ENCODE results near the gene ZNF474.

ZNF474 gene

DNA sequence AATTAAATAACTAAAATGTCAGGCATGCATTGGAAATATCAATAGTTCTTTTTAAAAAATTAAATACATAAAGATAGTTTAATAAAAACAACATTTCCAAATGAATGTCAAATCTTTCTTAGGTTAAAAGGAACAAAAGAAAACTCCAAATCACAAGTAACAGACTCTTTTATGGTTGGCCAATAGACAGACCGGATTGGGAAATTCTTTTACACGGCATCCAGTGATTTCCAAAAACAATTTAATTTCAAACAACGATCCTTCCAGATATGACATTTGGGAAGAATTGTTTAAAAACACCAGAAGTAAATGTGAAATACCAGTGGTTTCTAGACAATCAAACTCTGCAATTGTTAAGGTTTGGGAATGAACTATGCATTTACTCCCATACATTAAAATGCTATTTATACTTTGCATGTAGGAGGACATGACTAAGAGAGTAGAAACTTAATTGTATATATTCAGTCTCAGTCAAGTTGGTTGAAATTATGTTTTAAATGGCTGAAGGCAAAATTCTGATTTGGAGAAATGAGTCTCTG lies 32.8 kb downstream of the ZNF474 start:
- Histone ChIP-seq H3K36me3 (ENCODE audit: insufficient read depth, low read depth, low read length) (no peaks in the 10 kb centered on the region), H3K9ac (ENCODE audit: low read depth, low read length) (no peak overlapping the region), H3K27me3 (ENCODE audit: insufficient read depth, low read length) (no peaks in the 10 kb centered on the region), H3K4me1 (ENCODE audit: insufficient read depth, low read length) (peaks cover 12% of the 10 kb centered on the region; the same call in 1 of the 2 replicates), H3K4me3 (ENCODE audit: low read length) (no peak overlapping the region), H3K9me3 (ENCODE audit: insufficient read depth, low read depth, low read length) (no peaks in the 10 kb centered on the region), H3K27ac (ENCODE audit: low read length) (no peak overlapping the region)

DNA sequence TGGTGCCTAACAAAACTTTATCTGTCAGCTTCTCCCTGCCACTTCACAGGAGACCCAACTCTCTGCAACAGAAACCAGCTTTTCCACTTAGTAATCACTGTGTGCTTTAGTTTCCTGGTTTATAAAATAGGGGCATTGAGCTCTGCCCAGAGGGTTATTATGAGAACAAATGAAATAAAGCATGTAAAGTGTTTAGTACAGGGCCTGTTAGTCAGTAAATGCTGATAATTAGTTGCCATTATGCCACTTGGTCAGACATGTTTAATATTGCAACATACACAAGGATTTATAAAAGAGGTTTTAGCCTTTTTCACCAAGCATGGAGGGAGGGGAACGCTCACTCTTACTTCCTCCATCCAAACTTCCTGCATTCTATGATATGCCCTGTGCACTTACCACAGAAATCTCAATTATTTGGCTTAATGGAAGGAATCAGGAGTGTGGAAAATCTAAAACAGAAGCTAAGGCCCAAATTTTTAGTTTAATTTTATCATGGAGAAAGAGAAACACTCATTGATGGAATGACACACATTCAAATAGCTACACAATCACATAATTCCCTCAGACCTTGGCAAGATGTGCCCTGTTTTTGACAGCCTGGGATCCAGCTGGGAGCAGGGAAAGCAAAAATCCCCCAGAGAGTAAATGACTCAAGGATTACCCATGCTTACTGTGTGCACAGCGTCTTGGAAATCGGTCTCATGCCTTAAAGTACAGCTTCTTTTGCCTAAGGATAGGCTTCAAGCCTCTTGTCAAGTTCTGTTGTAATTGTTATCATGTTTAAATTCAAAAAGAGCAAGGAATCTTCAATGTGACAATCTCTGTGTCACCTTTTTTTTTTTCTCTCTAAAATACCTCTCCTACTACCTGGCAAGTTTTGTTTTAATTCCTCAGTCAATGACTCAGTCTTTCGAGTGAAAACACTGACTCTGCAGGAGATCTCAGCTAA lies 34.0 kb downstream of the ZNF474 start:
- Histone ChIP-seq H3K9ac (ENCODE audit: low read depth, low read length) (no peak overlapping the region), H3K36me3 (ENCODE audit: insufficient read depth, low read depth, low read length) (no peaks in the 10 kb centered on the region), H3K27me3 (ENCODE audit: insufficient read depth, low read length) (no peaks in the 10 kb centered on the region), H3K9me3 (ENCODE audit: insufficient read depth, low read depth, low read length) (no peaks in the 10 kb centered on the region), H3K27ac (ENCODE audit: low read length) (no peak overlapping the region), H3K4me3 (ENCODE audit: low read length) (no peak overlapping the region), H3K4me1 (ENCODE audit: insufficient read depth, low read length) (peaks cover 12% of the 10 kb centered on the region; the same call in 1 of the 2 replicates)

DNA sequence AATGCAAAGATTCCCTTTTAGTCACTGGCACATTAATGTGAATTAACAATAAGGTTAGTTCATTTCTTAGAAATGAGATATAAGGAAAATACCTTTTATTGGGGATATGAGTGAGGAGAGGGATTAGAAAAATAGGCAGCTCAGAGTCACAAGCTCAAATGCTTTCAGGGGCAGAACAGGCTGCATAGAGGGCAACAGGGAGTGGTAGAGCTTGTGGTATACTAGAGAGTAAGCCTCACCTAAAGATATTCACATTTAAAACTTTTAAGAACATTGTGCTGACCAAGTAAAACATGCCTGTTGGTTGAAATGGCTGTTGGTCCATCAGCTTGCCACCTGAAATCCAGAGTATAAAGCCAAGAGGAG lies 34.7 kb downstream of the ZNF474 start:
- Histone ChIP-seq H3K9ac (ENCODE audit: low read depth, low read length) (no peak overlapping the region), H3K4me1 (ENCODE audit: insufficient read depth, low read length) (peaks cover 12% of the 10 kb centered on the region; the same call in 1 of the 2 replicates), H3K27me3 (ENCODE audit: insufficient read depth, low read length) (no peaks in the 10 kb centered on the region), H3K4me3 (ENCODE audit: low read length) (no peak overlapping the region), H3K9me3 (ENCODE audit: insufficient read depth, low read depth, low read length) (no peaks in the 10 kb centered on the region), H3K27ac (ENCODE audit: low read length) (no peak overlapping the region), H3K36me3 (ENCODE audit: insufficient read depth, low read depth, low read length) (no peaks in the 10 kb centered on the region)

DNA sequence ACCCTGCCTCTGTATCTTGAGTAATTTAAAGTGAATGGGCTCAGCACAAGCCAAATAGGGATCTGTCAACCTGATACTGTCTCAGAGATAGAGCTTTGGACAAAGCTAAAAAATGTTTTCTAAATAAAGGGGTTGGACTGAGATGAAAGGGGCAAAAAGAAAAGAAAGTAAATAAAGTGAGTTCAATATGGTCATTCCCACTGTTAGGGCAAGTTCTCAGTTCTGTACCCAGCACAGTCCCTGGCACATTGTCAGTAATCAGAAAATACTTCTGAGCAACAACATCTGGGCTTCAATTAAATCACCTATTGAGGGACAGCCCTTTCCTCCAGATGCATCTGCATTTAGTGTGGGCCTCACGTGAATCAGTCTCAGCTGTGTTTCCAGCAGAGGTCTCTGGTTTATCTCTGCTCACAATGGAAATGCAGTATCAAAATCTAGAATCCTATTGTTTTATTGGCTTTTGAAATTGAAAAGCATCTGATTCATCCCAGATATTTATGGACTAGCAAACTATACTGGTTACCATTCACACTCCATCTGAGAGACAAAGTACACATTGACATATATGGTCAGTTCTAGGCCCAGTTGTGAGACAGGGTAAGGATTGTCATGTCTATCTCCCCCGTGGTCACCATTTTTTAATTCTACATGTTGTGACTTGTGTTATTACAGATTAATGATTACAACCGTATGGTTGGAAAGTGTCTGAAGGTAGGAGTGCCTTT lies 35.6 kb downstream of the ZNF474 start:
- Histone ChIP-seq H3K36me3 (ENCODE audit: insufficient read depth, low read depth, low read length) (no peaks in the 10 kb centered on the region), H3K4me1 (ENCODE audit: insufficient read depth, low read length) (peaks cover 12% of the 10 kb centered on the region; the same call in 1 of the 2 replicates), H3K27ac (ENCODE audit: low read length) (no peak overlapping the region), H3K4me3 (ENCODE audit: low read length) (no peak overlapping the region), H3K9me3 (ENCODE audit: insufficient read depth, low read depth, low read length) (no peaks in the 10 kb centered on the region), H3K27me3 (ENCODE audit: insufficient read depth, low read length) (no peaks in the 10 kb centered on the region), H3K9ac (ENCODE audit: low read depth, low read length) (no peak overlapping the region)

DNA sequence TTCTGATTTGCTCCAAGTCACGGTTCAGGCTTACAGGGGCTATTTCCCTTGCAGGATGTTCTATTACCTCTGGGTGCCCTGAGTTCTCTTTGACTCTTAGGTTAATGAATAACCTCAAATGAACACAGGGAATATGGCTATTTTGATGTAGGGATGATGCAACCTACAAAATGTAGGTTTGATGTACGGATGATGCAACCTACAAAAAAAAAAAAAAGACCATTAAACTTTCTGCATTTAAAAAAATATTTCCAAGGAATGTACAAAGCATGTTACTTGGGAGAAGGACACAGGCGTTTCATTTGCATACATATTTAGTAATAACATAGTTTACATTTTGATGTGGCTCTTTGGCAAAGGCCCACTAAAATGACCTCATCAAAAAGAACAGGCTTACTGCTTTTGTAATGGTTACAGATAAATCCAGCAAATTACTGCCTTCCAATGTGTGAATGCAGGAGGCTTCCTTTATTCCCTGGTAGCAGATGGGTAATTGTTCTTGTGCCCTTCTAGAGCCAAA lies 36.3 kb downstream of the ZNF474 start:
- Histone ChIP-seq H3K27ac (ENCODE audit: low read length) (no peak overlapping the region), H3K9me3 (ENCODE audit: insufficient read depth, low read depth, low read length) (no peaks in the 10 kb centered on the region), H3K4me1 (ENCODE audit: insufficient read depth, low read length) (peaks cover 16% of the 10 kb centered on the region), H3K9ac (ENCODE audit: low read depth, low read length) (no peak overlapping the region), H3K27me3 (ENCODE audit: insufficient read depth, low read length) (no peaks in the 10 kb centered on the region), H3K4me3 (ENCODE audit: low read length) (no peak overlapping the region), H3K36me3 (ENCODE audit: insufficient read depth, low read depth, low read length) (no peaks in the 10 kb centered on the region)

DNA sequence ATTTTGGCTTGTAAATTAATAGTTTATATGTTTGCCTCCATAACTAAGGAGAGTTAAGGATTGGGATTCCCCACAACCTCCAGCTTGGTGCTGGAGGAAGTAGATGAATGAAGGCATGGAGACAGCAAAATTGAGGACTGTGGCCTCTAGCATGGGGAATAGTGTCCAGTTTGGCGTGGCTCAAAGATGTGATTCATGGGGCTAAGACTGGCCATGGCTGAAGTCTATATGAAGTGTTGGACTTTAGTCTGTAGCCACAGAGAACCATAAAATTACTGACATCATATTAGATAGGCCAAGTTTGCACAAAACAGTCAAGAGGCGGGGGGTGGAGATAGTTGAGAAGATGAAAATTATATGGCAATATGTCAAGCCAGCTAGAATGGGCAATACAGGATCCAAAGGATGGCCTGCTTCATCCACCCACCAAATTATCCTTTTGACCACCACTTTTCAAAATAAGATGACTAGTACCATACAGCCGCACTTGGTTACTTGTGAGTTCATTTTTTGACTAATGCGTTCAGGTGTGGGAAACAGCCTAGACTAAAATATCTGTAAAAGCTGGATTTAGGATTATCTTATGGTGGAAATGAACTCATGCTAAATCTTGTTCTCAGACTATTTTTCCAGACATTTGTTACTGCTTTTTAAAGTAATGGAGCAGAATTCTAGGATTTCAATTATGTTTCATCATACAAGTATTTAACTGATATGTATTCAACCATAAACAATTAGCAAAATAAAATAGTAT lies 40.2 kb downstream of the ZNF474 start:
- Histone ChIP-seq H3K9me3 (ENCODE audit: insufficient read depth, low read depth, low read length) (no peaks in the 10 kb centered on the region), H3K27me3 (ENCODE audit: insufficient read depth, low read length) (no peaks in the 10 kb centered on the region), H3K9ac (ENCODE audit: low read depth, low read length) (no peak overlapping the region), H3K4me3 (ENCODE audit: low read length) (no peak overlapping the region), H3K36me3 (ENCODE audit: insufficient read depth, low read depth, low read length) (no peaks in the 10 kb centered on the region), H3K27ac (ENCODE audit: low read length) (no peak overlapping the region), H3K4me1 (ENCODE audit: insufficient read depth, low read length) (peaks cover 5% of the 10 kb centered on the region)

DNA sequence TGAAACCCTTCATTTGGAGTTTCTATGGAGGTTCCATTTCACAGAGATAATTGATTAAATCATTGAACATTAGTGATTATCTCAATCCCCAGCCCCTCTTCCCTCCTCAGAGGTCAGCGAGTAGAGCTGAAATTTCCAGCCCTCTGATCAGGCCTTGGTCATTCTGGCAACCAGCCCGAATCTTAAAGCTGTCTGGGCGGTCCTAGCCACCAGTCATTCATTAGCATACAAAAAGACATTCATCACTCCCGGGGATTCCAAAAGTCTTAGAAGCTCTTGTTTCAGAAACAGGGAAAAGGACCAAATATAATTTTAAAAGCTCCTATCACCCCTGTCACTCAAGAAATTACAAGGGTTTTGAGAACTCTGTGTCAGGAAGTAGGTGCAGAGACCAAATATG lies 41.3 kb downstream of the ZNF474 start:
- H3K9me3 ChIP-seq (ENCODE audit: insufficient read depth, low read depth, low read length) = no peaks in the 10 kb centered on the region
- H3K9ac ChIP-seq (ENCODE audit: low read depth, low read length) = no peak overlapping the region
- H3K4me1 ChIP-seq (ENCODE audit: insufficient read depth, low read length) = peaks cover 5% of the 10 kb centered on the region
- no peaks in the 10 kb centered on the region for H3K27me3 ChIP-seq (ENCODE audit: insufficient read depth, low read length)
- no peak overlapping the region for H3K27ac ChIP-seq (ENCODE audit: low read length)
- peak overlapping the region; percentile 45 for H3K4me3 ChIP-seq (ENCODE audit: low read length)
- no peaks in the 10 kb centered on the region for H3K36me3 ChIP-seq (ENCODE audit: insufficient read depth, low read depth, low read length)

DNA sequence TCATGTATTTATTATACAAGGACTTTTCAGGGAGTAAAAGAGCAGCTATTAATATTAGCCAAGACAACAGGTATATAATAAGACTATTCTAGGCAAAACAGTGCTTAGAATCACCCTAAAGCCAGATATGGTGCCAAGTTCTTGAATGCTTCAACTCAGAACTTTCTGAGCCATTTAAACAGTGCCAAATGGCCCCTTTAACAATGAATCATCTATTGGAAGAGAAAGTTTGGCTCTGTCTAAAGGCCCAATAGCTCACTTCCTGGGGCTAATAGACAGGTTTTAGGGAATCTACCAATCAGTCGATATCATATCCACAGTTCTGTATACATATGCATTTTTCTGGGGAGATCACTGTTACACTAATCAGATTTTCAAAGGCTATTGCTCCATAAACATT lies 42.9 kb downstream of the ZNF474 start:
- peaks cover 5% of the 10 kb centered on the region for H3K4me1 ChIP-seq (ENCODE audit: insufficient read depth, low read length)
- H3K36me3 ChIP-seq (ENCODE audit: insufficient read depth, low read depth, low read length) = no peaks in the 10 kb centered on the region
- H3K27ac ChIP-seq (ENCODE audit: low read length) = no peak overlapping the region
- H3K9me3 ChIP-seq (ENCODE audit: insufficient read depth, low read depth, low read length) = no peaks in the 10 kb centered on the region
- no peak overlapping the region for H3K4me3 ChIP-seq (ENCODE audit: low read length)
- H3K27me3 ChIP-seq (ENCODE audit: insufficient read depth, low read length) = no peaks in the 10 kb centered on the region
- no peak overlapping the region for H3K9ac ChIP-seq (ENCODE audit: low read depth, low read length)

DNA sequence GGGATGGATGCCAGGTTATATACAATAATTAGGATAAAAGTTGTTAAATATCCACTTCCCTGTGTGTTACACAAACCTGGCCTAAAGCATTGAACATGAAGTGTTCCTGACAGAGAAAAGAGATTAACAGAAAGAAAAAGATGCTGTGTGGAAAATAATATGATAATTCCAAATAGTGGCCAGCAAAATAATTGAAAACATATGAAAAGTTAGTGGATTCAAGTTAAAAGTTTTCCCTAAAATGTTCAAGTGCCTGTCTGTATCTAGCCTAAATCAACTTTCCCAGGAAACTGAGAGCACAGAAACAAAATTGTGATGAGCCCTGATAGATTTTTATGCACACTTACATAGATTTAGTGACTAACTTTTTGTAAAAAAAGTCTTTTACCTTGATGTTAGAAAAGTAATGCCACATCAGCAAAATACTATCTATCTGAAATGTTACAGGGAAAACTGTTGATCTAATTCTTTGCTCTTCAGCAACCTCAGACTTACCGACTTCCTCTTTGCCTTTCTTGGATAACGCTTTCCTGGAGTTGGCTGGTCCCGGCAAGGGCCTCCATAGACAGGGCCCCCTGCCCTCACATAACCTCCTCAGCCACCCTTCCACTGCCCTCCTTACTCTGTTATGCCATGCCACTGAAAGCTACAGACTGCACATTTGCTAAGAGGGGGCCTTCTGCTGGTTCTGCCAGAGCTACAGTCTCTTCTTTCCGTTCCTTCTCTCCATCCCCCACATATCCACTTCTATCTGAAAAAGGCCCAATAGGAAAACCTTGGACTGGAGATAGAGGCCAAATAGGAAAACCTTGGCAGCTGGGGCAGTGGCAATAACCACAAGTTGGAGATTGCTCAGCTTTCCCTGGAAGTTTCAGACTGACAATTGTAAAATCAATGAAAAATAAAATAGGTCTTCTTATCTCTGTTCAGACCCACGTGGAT lies 44.4 kb downstream of the ZNF474 start:
- H3K4me1 ChIP-seq (ENCODE audit: insufficient read depth, low read length) = peaks cover 5% of the 10 kb centered on the region
- H3K4me3 ChIP-seq (ENCODE audit: low read length) = no peak overlapping the region
- no peaks in the 10 kb centered on the region for H3K27me3 ChIP-seq (ENCODE audit: insufficient read depth, low read length)
- H3K9me3 ChIP-seq (ENCODE audit: insufficient read depth, low read depth, low read length) = no peaks in the 10 kb centered on the region
- H3K9ac ChIP-seq (ENCODE audit: low read depth, low read length) = no peak overlapping the region
- H3K27ac ChIP-seq (ENCODE audit: low read length) = no peak overlapping the region
- no peaks in the 10 kb centered on the region for H3K36me3 ChIP-seq (ENCODE audit: insufficient read depth, low read depth, low read length)

DNA sequence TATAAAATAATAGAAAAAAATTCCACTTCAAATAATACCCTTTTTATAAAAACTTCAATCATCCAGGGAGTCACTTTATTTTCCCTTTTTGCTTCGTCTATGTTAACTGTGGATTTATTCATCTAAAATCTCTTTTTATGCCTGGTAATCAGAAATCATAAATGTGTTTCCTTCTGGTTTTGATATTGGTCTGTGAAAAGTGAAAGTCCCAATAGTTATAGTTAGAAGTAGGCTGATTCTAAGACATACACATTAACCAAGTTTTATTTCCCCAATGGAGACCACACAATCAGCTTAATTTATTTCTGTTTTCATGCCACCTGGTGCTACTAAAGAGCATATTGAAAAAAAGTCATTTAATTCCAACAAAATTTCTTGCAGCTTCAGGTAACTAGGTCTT lies 45.7 kb downstream of the ZNF474 start:
- no peak overlapping the region for H3K27ac ChIP-seq (ENCODE audit: low read length)
- H3K9me3 ChIP-seq (ENCODE audit: insufficient read depth, low read depth, low read length) = no peaks in the 10 kb centered on the region
- H3K27me3 ChIP-seq (ENCODE audit: insufficient read depth, low read length) = no peaks in the 10 kb centered on the region
- no peak overlapping the region for H3K4me3 ChIP-seq (ENCODE audit: low read length)
- H3K36me3 ChIP-seq (ENCODE audit: insufficient read depth, low read depth, low read length) = no peaks in the 10 kb centered on the region
- H3K4me1 ChIP-seq (ENCODE audit: insufficient read depth, low read length) = peaks cover 5% of the 10 kb centered on the region
- no peak overlapping the region for H3K9ac ChIP-seq (ENCODE audit: low read depth, low read length)
